Glutamatergic neuron (in vitro differentiated cells): Measurements from ENCODE around the gene SHE. TPM values are rescaled to one million over a fixed set of nuclear protein-coding genes. Genes with fewer than 3 reads are reported as not detected.

Experiments used
- DNase-seq: peaks from one replicate; pipeline ENCODE4 v3.0.0; 2022
- H3K27ac Mint-ChIP-seq: one replicate; pipeline ENCODE4 v1.8.0; 2020; ENCODE audit warnings: mild to moderate bottlenecking, mixed read lengths, inconsistent platforms; ENCODE audit not compliant: unreplicated experiment
- H3K27me3 Mint-ChIP-seq: one replicate; pipeline ENCODE4 v1.8.0; 2020; ENCODE audit warnings: mild to moderate bottlenecking, moderate library complexity, mixed read lengths, inconsistent platforms; ENCODE audit not compliant: unreplicated experiment
- H3K36me3 Mint-ChIP-seq: one replicate; pipeline ENCODE4 v1.8.0; 2020; ENCODE audit warnings: mild to moderate bottlenecking, mixed read lengths, inconsistent platforms; ENCODE audit not compliant: unreplicated experiment
- H3K4me1 Mint-ChIP-seq: one replicate; pipeline ENCODE4 v1.8.0; 2020; ENCODE audit warnings: mild to moderate bottlenecking, low read depth, mixed read lengths, inconsistent platforms; ENCODE audit not compliant: unreplicated experiment
- H3K4me3 Mint-ChIP-seq: one replicate; pipeline ENCODE4 v1.8.0; 2020; ENCODE audit warnings: mild to moderate bottlenecking, mixed read lengths, inconsistent platforms; ENCODE audit not compliant: unreplicated experiment
- H3K9me3 Mint-ChIP-seq: one replicate; pipeline ENCODE4 v1.8.0; 2020; ENCODE audit warnings: mild to moderate bottlenecking, moderate library complexity, mixed read lengths, inconsistent platforms; ENCODE audit not compliant: unreplicated experiment
- CTCF ChIP-seq: fragments of 200-600 bp; sonication (generic); IDR thresholded peaks from one replicate; pipeline ENCODE4 v1.5.0; 2021; ENCODE audit not compliant: partially characterized antibody, unreplicated experiment
- total RNA-seq: library from RNA; stranded (reverse); fragmentation: NEBNext Ultra II Directional; extraction: Animal tissue kit (Norgen Biotek cat#: 25700); gene quantifications from one replicate; pipeline ENCODE4 v1.2.1, GENCODE V29; 2021; ENCODE audit not compliant: unreplicated experiment

The SHE gene
- total RNA-seq, 1 donor from 2014 or later: 0.07 TPM

DNA sequence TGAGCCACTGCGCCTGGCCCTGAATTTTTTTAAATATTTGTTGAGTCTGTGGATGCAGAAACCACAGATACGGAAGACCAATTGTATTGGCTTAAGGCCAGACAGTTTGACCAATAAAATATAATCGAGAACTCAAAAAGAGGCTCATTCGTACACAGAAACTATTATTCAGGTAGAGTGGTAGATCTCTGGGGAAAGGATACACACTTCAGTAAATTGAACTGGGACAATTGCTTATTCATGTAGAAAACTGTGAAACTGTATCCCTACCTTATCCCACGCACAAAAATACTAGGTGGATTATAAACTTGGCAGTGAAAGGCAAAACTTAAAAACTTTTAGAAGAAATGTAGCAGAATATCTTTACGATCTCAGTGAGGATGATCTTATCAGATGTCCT is 25.0 kb upstream of the SHE start:
- no peak for DNase-seq
- Mint-ChIP-seq H3K36me3 (no peaks in the 10 kb centered on the region), H3K4me1 (no peaks in the 10 kb centered on the region), H3K27ac (no peak overlapping the region), H3K9me3 (no peaks in the 10 kb centered on the region), H3K27me3 (no peaks in the 10 kb centered on the region), H3K4me3 (no peak overlapping the region)
- TF ChIP-seq CTCF: no peak

- TF ChIP-seq CTCF: no peak
- Mint-ChIP-seq H3K27ac (no peak overlapping the region), H3K36me3 (no peaks in the 10 kb centered on the region), H3K4me1 (no peaks in the 10 kb centered on the region), H3K4me3 (no peak overlapping the region), H3K9me3 (no peaks in the 10 kb centered on the region), H3K27me3 (no peaks in the 10 kb centered on the region)
- DNase-seq: no peak
Observed at GRCh38 chr1:154524881-154525280, 22.7 kb upstream of the SHE start.

DNA sequence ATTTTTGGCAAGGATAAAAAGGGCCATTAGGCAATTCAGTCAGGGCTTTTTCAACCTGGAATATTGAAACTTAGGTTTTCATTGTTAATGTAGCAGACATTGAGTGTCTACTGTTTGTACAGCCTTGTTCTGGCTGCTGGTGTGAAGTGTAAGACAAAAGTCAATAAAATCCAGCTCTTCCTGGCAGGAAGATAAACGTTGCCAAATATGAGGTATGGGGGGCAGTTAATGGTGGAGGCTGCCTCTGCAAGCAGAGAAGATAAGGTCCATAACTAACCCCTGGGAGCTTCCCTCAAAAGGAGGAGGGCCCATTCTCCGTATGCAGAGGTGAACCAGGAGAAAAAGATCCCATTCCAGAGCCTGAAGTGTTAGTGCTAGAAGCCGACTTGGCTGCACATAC is 19.5 kb upstream of the SHE start:
- Mint-ChIP-seq H3K9me3 (no peaks in the 10 kb centered on the region), H3K27me3 (peaks cover 2% of the 10 kb centered on the region), H3K36me3 (no peaks in the 10 kb centered on the region), H3K4me1 (peaks cover 3% of the 10 kb centered on the region), H3K4me3 (no peak overlapping the region), H3K27ac (no peak overlapping the region)
- DNase-seq: no peak
- no peak for TF ChIP-seq CTCF

DNA sequence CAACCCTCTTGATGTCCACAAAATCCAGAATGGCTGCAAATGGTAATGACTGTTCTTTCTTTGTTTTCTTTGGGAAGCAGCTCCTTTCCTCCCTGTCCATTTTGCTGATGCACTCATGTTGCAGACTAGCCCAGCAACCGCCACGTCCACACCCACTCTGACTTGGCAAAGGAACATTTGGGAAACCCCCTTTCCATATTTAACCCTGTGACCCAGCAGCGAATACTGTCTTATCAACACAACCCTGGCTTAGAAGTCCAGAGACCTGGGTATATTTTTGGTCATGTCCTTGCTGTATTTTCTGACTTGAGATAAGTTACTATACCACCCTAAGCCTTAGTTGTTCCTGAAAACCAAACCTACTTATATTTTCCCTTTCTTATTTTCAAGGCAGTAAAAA is 18.1 kb upstream of the SHE start:
- Mint-ChIP-seq H3K9me3 (no peaks in the 10 kb centered on the region), H3K4me3 (no peak overlapping the region), H3K27ac (no peak overlapping the region), H3K36me3 (no peaks in the 10 kb centered on the region), H3K27me3 (peaks cover 3% of the 10 kb centered on the region), H3K4me1 (peaks cover 3% of the 10 kb centered on the region)
- TF ChIP-seq CTCF: no peak
- no peak for DNase-seq

DNA sequence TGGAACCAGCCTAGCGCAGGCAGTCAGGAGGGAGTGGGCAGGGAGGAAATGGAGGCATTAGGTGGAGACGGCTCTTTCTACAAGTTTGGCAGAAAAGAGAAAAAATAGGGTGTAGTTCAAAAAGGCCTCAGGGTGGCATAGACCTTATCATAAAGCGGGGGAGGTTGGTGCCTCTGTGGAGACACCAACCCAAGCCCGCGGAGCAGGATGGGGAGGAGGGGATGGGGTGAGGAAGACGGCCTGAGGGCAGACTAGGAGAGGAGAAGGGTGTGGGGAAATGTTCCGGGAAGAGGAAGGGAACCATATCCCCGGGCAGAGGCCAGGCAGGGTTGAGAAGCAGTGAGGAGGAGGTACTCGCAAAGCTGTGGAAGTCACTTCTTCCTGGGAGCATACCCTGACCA is 17.4 kb upstream of the SHE start:
- no peaks in the 10 kb centered on the region for H3K36me3 Mint-ChIP-seq
- H3K9me3 Mint-ChIP-seq: no peaks in the 10 kb centered on the region
- TF ChIP-seq CTCF: no peak
- H3K4me1 Mint-ChIP-seq: peaks cover 3% of the 10 kb centered on the region
- H3K27me3 Mint-ChIP-seq: peaks cover 3% of the 10 kb centered on the region
- no peak overlapping the region for H3K4me3 Mint-ChIP-seq
- DNase-seq: no peak
- H3K27ac Mint-ChIP-seq: no peak overlapping the region
